Cardiac fibroblast (primary cell): ENCODE measurements around the gene LEMD2.
"Not testable (repeated sequence)": the region's sequence is repeated elsewhere in the genome, so short reads cannot be mapped to it uniquely, and the experiment has no call there.

ENCODE experiments used
- DNase-seq, 2 donors: peaks; one replicate each; pipeline versions ENCODE4 v3.0.0 to v3.0.0-alpha.2; 2010; ENCODE audit warnings: low read depth in 2 of 2
- H3K4me3 ChIP-seq, 2 donors: replicated peaks in 1 of 2; 1 replicate in 1 of 2; 2 replicates in 1 of 2; pipeline ENCODE4 v1.5.1; 2011; ENCODE audit warnings: low read depth in 2 of 2, low read length in 2 of 2, mild to moderate bottlenecking in 2 of 2, moderate library complexity in 1 of 2
- TF ChIP-seq, protein P1 (sequence below): IDR thresholded peaks from one replicate; pipeline ENCODE4 v1.5.1; 2011; ENCODE audit warnings: low read depth, mild to moderate bottlenecking, low read length, inconsistent platforms

Gene LEMD2

DNA sequence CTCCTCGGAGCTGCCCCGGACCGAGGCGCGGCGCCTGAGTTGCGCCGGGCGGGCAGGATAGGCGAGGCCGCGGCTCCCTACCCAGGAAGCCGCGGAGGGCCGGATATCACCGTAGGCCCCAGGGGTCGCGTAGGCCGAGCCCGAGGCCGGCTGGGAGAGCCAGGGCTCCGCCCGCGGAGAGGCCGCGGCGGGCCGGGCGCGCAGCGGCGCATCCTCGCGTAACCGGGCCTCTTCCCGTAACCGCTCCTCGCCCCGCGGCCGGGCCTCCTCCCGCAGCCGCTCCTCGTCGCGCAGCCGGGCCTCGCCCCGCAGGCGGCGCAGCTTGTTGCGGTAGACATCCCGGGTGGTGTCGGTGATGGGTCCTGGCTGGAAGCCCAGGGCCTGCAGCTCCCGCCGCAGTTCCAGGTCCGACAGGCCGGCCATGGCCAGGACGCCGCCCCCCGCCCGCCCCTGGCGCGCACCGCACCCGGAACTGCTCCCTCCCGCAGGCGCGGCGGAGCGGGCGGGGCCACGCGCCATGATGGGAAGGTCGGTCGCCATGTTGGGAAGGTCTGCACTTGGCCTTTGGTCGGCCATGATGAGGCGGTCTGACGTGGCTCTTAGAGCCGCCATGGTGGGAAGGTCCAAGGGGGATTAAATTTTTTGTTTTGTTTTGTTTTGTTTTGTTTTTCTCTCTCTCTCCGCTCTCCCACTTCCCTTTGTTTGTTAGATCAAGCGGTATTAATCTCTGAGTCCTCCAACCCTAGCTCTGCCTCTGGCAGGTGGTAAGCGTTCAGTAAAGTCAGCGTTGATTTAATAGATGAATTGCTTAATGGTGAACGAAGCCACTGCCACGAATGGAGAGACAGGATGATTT is at the start of gene LEMD2:
LEMD2 (minus strand) TSS at position 437 of the 856 bp plus-strand sequence; CDS start at position 423, 14 bp downstream.
- DNase-seq: peak; percentile 95 to 97
- peak within 1 kb of the TSS; percentile 53 to 63 for H3K4me3 ChIP-seq
- TF ChIP-seq, protein P1, sequence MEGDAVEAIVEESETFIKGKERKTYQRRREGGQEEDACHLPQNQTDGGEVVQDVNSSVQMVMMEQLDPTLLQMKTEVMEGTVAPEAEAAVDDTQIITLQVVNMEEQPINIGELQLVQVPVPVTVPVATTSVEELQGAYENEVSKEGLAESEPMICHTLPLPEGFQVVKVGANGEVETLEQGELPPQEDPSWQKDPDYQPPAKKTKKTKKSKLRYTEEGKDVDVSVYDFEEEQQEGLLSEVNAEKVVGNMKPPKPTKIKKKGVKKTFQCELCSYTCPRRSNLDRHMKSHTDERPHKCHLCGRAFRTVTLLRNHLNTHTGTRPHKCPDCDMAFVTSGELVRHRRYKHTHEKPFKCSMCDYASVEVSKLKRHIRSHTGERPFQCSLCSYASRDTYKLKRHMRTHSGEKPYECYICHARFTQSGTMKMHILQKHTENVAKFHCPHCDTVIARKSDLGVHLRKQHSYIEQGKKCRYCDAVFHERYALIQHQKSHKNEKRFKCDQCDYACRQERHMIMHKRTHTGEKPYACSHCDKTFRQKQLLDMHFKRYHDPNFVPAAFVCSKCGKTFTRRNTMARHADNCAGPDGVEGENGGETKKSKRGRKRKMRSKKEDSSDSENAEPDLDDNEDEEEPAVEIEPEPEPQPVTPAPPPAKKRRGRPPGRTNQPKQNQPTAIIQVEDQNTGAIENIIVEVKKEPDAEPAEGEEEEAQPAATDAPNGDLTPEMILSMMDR: no peak

DNA sequence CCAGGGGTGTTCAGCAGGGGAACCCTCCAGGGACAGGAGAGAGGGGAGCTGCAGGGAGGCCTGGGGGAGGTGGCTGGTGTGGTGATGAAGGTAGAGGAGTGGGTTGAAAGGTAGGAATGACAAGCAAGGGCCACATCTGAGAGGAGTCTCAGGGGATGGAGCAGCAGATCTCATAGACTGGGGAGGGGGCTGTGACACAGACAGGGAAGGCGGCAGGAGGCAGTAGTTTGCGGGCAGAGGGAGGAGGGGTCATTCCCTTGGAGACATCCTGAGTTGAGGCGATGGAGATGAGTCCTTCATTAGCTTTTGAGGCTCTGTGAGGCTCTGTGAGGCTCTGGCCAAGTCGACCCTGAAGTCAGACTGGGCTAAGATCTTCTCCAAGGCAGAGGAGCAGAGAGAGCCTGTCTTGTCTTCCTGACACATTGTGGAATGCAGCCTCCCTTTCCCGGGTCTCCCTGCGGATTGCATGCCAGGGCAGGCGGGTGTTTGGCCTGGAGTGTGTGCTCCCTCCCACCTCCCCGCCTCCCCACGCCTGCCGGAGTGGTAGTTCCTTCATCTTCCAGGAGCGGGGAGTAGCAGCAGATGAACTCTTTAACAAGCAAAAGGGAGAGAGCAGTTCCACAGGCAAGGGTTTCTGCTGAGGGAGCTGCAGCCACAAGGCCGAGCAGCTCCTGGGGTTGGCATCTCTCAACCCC is 49.2 kb upstream of the LEMD2 start:
- TF ChIP-seq, protein P1: no peak
- DNase-seq: peak; percentile 9 to 64
- no peak overlapping the region for H3K4me3 ChIP-seq

- H3K4me3 ChIP-seq: no peak overlapping the region
- TF ChIP-seq, protein P1: no peak
- DNase-seq: no peak
Measured at GRCh38 chr6:33836806-33837469, 48.0 kb upstream of the LEMD2 start.

DNA sequence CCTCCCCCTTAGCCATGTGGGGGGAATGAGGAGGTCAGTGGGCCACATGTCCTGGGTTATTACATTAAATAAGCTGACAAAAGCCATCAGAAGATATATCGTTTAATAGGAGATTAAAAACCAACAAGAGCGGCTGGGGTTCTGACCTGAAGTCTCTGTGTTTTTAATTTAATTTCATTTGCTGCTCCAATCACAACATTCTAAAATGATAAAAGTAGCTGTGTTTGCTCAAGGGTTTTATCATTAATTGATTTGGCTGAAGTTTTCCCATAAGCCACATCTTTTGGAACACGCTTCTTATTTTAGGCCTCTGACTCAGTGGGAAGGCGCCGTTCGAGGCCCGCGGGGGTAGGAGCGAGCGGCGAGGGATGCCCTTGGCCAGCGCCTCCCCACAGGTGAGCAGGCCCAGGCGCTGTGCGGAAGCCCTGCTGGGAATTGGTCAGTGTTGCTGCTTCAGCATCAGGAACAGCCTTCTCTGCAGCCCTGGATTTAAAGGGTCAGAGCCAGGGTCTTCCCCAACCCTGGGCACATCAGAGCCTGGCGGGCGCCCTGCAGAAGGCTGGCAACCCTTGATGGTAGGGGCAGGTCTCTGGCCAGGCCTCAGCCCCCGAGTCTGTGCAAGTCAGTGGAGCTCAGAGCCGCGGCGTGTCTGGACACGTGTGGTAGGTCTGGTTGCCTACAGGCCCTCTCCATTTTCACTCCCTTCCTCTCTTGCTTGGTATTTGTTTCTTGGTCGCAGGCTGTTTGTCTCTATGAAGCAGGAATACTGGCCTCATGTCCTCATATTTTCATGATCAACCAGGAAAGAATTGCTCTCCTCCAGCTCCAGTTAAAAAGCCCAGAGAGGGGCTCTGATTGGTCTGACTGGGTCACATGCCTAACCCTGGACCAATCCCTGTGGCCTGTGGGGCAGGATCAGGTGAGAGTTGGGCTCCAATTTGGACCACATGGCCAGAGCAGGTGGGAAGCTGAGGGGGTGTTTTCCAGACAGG is 45.8 kb upstream of the LEMD2 start:
- no peak overlapping the region for H3K4me3 ChIP-seq
- DNase-seq: no peak
- TF ChIP-seq, protein P1: no peak

DNA sequence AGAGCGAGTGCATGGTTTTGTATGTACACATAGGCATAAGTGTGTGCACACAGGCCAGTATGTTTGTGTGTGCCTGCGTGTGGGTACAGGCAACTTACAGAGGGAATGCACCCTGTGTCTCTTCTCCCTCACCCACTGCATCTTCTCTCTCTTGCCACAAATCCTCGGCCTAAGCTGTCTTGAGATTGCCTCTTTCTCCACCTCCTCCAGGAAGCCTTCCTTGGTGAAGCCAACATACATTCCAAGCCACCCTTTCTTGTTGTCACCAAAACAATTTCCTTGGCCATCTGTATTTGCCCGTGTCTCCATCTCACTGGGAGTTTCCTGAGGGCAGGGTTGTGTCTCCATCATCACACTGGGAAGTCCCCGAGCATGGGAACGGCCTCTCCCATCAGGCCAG is 44.7 kb upstream of the LEMD2 start:
- TF ChIP-seq, protein P1: no peak
- no peak for DNase-seq
- H3K4me3 ChIP-seq: no peak overlapping the region

GRCh38 chr6:33832831-33833230 is 43.9 kb upstream of the LEMD2 start:
- not testable (repeated sequence) for H3K4me3 ChIP-seq, DNase-seq

- not testable (repeated sequence) for H3K4me3 ChIP-seq, DNase-seq
Measured at GRCh38 chr6:33831725-33832124, 42.8 kb upstream of the LEMD2 start.
